Measurements from ENCODE around the gene HYAL2.

Gene HYAL2

GRCh38 chr3:50353245-50354004 is 30.9 kb upstream of the HYAL2 start:
- Mint-ChIP-seq H3K9me3 (no peaks in the 10 kb centered on the region), H3K4me1 (peaks cover 42% of the 10 kb centered on the region), H3K4me3 (no peak overlapping the region), H3K27me3 (ENCODE audit: low read depth, poor library complexity) (no peaks in the 10 kb centered on the region), H3K36me3 (ENCODE audit: low read depth) (peaks cover 8% of the 10 kb centered on the region), H3K27ac (no peak overlapping the region)
- no peak for DNase-seq
- TF ChIP-seq, protein P1, sequence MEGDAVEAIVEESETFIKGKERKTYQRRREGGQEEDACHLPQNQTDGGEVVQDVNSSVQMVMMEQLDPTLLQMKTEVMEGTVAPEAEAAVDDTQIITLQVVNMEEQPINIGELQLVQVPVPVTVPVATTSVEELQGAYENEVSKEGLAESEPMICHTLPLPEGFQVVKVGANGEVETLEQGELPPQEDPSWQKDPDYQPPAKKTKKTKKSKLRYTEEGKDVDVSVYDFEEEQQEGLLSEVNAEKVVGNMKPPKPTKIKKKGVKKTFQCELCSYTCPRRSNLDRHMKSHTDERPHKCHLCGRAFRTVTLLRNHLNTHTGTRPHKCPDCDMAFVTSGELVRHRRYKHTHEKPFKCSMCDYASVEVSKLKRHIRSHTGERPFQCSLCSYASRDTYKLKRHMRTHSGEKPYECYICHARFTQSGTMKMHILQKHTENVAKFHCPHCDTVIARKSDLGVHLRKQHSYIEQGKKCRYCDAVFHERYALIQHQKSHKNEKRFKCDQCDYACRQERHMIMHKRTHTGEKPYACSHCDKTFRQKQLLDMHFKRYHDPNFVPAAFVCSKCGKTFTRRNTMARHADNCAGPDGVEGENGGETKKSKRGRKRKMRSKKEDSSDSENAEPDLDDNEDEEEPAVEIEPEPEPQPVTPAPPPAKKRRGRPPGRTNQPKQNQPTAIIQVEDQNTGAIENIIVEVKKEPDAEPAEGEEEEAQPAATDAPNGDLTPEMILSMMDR (IDR thresholded peaks at IDR 0.05): no peak

GRCh38 chr3:50352781-50353180 is 30.2 kb upstream of the HYAL2 start:
- Mint-ChIP-seq H3K36me3 (ENCODE audit: low read depth) (peaks cover 14% of the 10 kb centered on the region), H3K9me3 (no peaks in the 10 kb centered on the region), H3K4me3 (no peak overlapping the region), H3K4me1 (peaks cover 35% of the 10 kb centered on the region), H3K27ac (no peak overlapping the region), H3K27me3 (ENCODE audit: low read depth, poor library complexity) (no peaks in the 10 kb centered on the region)
- DNase-seq: no peak
- TF ChIP-seq, protein P1 (IDR thresholded peaks at IDR 0.05): no peak

DNA sequence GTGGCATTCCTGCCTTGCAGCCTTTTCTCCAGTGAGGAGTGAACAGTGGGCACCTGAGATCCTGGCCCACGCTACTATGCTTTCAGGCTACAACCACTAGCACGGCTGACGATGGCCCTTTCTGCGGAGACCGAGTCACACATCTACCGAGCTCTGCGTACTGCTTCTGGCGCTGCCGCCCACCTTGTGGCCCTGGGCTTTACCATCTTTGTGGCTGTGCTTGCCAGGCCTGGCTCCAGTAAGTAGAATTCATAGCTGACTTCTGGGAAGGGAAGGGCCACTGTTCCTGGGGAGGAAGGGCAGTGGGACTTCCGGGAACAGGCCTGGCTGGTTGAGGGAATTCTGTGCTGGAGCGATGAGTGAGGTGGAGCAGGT is 28.8 kb upstream of the HYAL2 start:
- H3K9me3 Mint-ChIP-seq: no peaks in the 10 kb centered on the region
- no peak for DNase-seq
- TF ChIP-seq, protein P1 (IDR thresholded peaks at IDR 0.05): no peak
- peaks cover 21% of the 10 kb centered on the region for H3K4me1 Mint-ChIP-seq
- H3K27me3 Mint-ChIP-seq (ENCODE audit: low read depth, poor library complexity): peaks cover 6% of the 10 kb centered on the region
- peak overlapping the region; percentile 94 for H3K4me3 Mint-ChIP-seq
- H3K36me3 Mint-ChIP-seq (ENCODE audit: low read depth): peaks cover 14% of the 10 kb centered on the region
- peak overlapping the region; percentile 95 for H3K27ac Mint-ChIP-seq

DNA sequence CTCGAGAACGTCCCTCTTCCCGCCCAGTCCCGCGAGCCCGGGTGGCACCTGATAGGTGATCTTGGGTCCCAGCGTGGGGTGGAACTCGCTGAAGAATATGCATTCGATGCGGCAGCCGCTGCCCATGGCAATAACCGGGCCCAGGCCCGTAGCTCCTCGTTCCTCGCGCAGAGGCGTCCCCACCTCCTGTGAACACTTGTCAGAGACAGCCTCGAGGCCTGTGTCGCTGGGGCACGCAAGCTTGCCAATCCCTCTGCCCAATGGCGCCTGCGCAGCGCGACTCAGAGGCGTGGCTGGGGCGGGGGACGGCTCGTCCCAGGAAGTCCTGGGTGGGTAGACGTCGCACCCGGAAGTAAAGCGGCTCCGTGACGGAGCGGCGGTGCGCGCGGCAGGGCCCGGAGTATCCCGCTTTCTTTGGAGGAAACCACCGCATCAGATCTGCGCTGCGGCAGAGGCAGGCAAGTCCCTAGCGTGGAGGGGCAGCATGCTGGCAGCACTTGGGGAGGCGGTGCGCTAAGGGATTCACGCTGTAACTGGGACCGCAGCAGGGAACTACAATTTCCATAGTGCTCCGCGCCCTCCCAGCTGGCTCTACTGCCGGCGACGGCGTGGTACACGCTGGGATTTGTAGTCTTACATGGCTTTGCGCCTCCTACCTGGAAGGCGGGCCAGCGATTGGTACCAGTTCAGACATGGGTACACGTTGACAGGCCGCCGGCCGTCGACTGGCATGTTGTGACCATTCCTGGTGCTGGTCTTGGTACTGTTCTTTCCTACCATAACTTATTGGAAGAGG is 28.2 kb upstream of the HYAL2 start, which contains the start of the genes CYB561D2 and NPRL2:
TSS of gene CYB561D2 (plus strand) at position 336 of the 796 bp plus-strand sequence. CDS start 572 bp downstream, outside the sequence.
TSS of gene NPRL2 (minus strand) at position 249 of the 796 bp plus-strand sequence. CDS start at position 126, 123 bp downstream.
- peak within 1 kb of the TSS; percentile 96 for H3K27ac Mint-ChIP-seq
- H3K36me3 Mint-ChIP-seq (ENCODE audit: low read depth): peaks cover 14% of the 10 kb centered on the region
- DNase-seq: peak; percentile 98
- TF ChIP-seq, protein P1 (IDR thresholded peaks at IDR 0.05): no peak
- peaks cover 24% of the 10 kb centered on the region for H3K4me1 Mint-ChIP-seq
- H3K4me3 Mint-ChIP-seq: peak within 1 kb of the TSS; percentile 94
- H3K9me3 Mint-ChIP-seq: no peaks in the 10 kb centered on the region
- peaks cover 12% of the 10 kb centered on the region for H3K27me3 Mint-ChIP-seq (ENCODE audit: low read depth, poor library complexity)

DNA sequence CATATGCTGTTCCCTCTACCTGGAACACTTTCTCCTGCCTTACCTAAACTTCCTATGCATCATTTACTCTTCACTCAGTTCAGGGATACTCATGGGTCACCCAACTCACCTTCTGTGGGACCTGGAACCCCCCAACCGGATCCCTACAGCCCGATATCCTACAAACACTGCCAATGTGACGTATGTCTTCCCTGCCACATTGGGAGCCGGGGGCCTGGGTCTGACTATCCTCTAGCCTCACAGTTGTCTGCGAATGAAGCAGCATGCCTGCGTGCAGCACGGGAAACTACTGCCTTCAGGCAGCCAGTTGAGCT is 27.6 kb upstream of the HYAL2 start:
- Mint-ChIP-seq H3K36me3 (ENCODE audit: low read depth) (peaks cover 14% of the 10 kb centered on the region), H3K9me3 (no peaks in the 10 kb centered on the region), H3K4me1 (peaks cover 25% of the 10 kb centered on the region), H3K4me3 (peak overlapping the region; percentile 94), H3K27ac (no peak overlapping the region), H3K27me3 (ENCODE audit: low read depth, poor library complexity) (peaks cover 17% of the 10 kb centered on the region)
- TF ChIP-seq, protein P1 (IDR thresholded peaks at IDR 0.05): no peak
- no peak for DNase-seq

All from nephron progenitor cell (in vitro differentiated cells).